GM23338 (cell line): ENCODE data around the gene PGBD2.

ENCODE experiments used
- EZH2 ChIP-seq: fragments of 200-600 bp; sonication (generic); IDR thresholded peaks from one replicate; pipeline ENCODE4 v1.8.0; 2017; ENCODE audit warnings: antibody characterized with exemption, mild to moderate bottlenecking, low read depth; ENCODE audit not compliant: unreplicated experiment
- POLR2AphosphoS5 ChIP-seq: IDR thresholded peaks from 2 replicates; pipeline ENCODE4 v1.6.1; 2016; ENCODE audit warnings: antibody characterized with exemption, low read depth
- REST ChIP-seq: IDR thresholded peaks from one replicate; pipeline ENCODE4 v1.6.1; 2018; ENCODE audit warnings: antibody characterized with exemption; ENCODE audit not compliant: unreplicated experiment
- STAT1 ChIP-seq: IDR thresholded peaks from one replicate; pipeline ENCODE4 v1.6.1; 2016; ENCODE audit warnings: antibody characterized with exemption; ENCODE audit not compliant: unreplicated experiment
- TF ChIP-seq, protein P1 (sequence below), 2 experiments: fragments of 200-600 bp in 1 of 2; sonication (generic) in 1 of 2; conservative IDR thresholded peaks; 2 replicates each; pipeline versions ENCODE4 v1.5.1 to v1.6.1; 2016 to 2017; ENCODE audit warnings: antibody characterized with exemption in 2 of 2, low read depth in 2 of 2, mild to moderate bottlenecking in 2 of 2, moderate library complexity in 1 of 2

DNA sequence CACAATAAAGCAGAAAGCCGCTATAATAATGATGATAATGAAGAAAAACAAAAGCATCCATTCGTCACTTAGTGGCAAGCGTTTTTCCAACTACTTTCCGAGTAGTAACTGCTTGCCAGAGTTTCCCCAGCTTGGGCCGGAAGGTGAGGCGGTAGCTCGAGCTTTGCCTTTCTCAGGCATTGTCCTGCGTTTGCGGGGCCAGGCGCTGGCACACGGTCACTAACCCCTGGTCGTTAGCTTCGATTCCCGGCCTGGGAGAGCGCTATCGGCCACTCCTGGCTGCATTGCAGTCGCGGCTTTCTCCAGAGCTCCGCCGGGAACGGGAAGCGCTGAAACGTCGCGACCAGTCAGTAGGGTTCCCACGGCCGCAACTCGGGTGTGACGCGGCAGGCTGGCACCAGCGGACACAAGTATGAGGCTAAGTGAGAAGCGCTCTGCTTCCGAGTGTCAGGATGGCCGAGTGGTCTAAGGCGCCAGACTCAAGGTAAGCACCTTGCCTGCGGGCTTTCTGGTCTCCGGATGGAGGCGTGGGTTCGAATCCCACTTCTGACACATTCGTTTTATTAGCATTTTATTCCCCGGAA, 32.5 kb upstream of the PGBD2 start:
- TF ChIP-seq, protein P1, sequence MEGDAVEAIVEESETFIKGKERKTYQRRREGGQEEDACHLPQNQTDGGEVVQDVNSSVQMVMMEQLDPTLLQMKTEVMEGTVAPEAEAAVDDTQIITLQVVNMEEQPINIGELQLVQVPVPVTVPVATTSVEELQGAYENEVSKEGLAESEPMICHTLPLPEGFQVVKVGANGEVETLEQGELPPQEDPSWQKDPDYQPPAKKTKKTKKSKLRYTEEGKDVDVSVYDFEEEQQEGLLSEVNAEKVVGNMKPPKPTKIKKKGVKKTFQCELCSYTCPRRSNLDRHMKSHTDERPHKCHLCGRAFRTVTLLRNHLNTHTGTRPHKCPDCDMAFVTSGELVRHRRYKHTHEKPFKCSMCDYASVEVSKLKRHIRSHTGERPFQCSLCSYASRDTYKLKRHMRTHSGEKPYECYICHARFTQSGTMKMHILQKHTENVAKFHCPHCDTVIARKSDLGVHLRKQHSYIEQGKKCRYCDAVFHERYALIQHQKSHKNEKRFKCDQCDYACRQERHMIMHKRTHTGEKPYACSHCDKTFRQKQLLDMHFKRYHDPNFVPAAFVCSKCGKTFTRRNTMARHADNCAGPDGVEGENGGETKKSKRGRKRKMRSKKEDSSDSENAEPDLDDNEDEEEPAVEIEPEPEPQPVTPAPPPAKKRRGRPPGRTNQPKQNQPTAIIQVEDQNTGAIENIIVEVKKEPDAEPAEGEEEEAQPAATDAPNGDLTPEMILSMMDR (conservative IDR thresholded peaks at IDR 0.05; ENCODE audit: low read depth in 2 of 2) = 0 out of 4 replicates have a peak, but pooled peaks of 1 of the 2 experiments have one; percentile 0
- no peak for TF ChIP-seq EZH2
- no peak for TF ChIP-seq REST
- peak; percentile 25; the same call in 1 of the 2 replicates for TF ChIP-seq POLR2AphosphoS5
- no peak for TF ChIP-seq STAT1
